Activated naive CD8-positive, alpha-beta T cell (primary cell): ENCODE data around the gene KRTAP3-2.

Experiments
- H3K27ac Mint-ChIP-seq: one replicate; pipeline ENCODE4 v1.8.0; 2021; ENCODE audit warnings: mixed read lengths
- H3K27me3 Mint-ChIP-seq: one replicate; pipeline ENCODE4 v1.8.0; 2021; ENCODE audit warnings: mixed read lengths
- H3K36me3 Mint-ChIP-seq: one replicate; pipeline ENCODE4 v1.8.0; 2021; ENCODE audit warnings: mixed read lengths
- H3K4me1 Mint-ChIP-seq: one replicate; pipeline ENCODE4 v1.8.0; 2021; ENCODE audit warnings: low read depth, mixed read lengths
- H3K4me3 Mint-ChIP-seq: one replicate; pipeline ENCODE4 v1.8.0; 2021; ENCODE audit warnings: mild to moderate bottlenecking, mixed read lengths
- H3K9me3 Mint-ChIP-seq: one replicate; pipeline ENCODE4 v1.8.0; 2021; ENCODE audit warnings: low read depth, mixed read lengths

Gene KRTAP3-2

DNA sequence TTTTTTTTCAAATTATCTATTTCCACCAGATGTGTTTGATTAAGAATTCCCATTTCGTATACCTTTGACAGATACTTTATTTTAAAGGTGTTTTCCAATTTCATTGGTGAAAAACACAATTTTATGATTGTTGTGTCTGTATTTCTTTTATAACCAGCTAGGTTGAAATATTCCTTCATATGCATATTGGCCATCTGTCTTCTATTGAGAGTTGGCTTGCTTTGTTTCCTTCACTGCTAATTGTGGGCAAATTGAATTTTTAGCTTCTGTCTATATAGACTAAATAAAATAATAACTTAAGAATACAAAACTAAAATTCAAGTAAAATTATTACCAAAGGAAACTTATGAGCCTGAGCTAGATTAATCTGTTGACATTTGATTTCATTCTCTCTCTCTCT, 4.6 kb downstream of the KRTAP3-2 start:
- H3K9me3 Mint-ChIP-seq = no peaks in the 10 kb centered on the region
- H3K4me1 Mint-ChIP-seq = no peaks in the 10 kb centered on the region
- H3K4me3 Mint-ChIP-seq = no peak overlapping the region
- H3K27ac Mint-ChIP-seq = no peak overlapping the region
- H3K36me3 Mint-ChIP-seq = no peaks in the 10 kb centered on the region
- peaks cover 32% of the 10 kb centered on the region for H3K27me3 Mint-ChIP-seq

DNA sequence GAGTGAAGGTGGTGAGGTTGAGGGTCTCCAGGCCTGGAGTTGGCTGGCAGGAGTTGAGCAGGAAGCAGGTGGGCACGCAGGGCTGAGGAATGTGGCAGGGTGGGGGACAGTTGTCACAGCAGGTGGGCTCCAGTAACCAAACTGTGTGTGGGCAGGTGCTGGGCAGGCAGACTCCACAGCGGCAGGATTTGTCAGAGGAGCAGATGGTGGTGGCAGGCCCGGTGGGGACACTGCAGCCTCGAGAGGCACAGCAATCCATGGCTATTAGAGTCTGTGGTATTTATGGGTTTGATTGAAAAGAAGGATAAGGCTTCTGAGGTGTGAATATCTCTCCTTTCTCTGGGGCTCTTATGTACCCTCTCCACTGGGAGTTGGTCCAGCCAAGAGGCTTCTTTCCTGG, 5.9 kb downstream of the KRTAP3-2 start, which contains the start of gene KRTAP3-3:
Gene KRTAP3-3, minus strand, starts transcription at position 326 of the 400 bp plus-strand sequence. Its CDS starts 67 bp downstream, at position 259.
- H3K4me3 Mint-ChIP-seq = no peak within 1 kb of the TSS
- H3K4me1 Mint-ChIP-seq = no peaks in the 10 kb centered on the region
- peaks cover 27% of the 10 kb centered on the region for H3K27me3 Mint-ChIP-seq
- no peaks in the 10 kb centered on the region for H3K36me3 Mint-ChIP-seq
- no peaks in the 10 kb centered on the region for H3K9me3 Mint-ChIP-seq
- H3K27ac Mint-ChIP-seq = no peak within 1 kb of the TSS

- Mint-ChIP-seq H3K4me1 (no peaks in the 10 kb centered on the region), H3K27ac (no peak overlapping the region), H3K9me3 (no peaks in the 10 kb centered on the region), H3K27me3 (peaks cover 27% of the 10 kb centered on the region), H3K4me3 (no peak overlapping the region), H3K36me3 (no peaks in the 10 kb centered on the region)
Measured at GRCh38 chr17:40993084-40993483, 6.6 kb downstream of the KRTAP3-2 start.

DNA sequence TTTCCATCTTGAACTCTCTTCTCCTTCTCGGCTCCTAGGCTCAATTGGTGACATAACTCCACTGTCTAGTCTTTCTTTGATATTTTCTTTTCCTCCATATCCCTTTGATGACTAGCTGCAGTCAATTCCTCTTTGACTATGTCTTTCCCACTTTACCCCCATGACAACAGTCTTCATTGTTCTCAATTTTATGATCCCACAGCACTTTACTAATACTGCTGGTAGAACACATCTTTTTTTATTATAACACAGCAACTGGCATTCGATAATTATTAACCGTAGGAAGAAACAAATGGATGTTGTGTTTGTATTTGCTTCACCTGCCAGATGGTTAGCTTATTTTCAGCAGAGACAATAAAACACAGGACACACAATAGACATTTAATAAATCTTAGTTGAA, 7.0 kb downstream of the KRTAP3-2 start:
- Mint-ChIP-seq H3K27me3 (peaks cover 25% of the 10 kb centered on the region), H3K4me3 (no peak overlapping the region)

DNA sequence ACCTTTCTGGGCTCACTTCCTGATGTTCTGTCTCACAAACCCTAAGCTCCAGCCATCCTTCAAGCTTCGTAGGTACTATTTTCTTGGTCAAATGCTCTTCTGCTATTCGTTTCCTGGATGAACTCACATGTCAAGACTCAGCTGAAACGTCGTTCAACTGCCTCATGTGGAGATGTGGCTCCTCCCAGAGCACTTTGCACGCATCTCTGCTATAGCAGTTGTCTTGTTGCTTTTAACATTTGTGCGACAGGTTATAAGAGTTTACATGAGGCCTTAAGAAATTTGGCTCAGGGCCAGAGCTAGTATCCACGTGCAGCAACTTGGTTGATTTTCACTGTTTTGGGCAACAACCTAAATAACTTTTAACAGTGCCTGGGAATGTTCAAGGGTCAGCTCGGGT, 12.8 kb downstream of the KRTAP3-2 start:
- no peaks in the 10 kb centered on the region for H3K4me1 Mint-ChIP-seq
- H3K27ac Mint-ChIP-seq = no peak overlapping the region
- no peaks in the 10 kb centered on the region for H3K36me3 Mint-ChIP-seq
- H3K27me3 Mint-ChIP-seq = peaks cover 7% of the 10 kb centered on the region
- H3K4me3 Mint-ChIP-seq = no peak overlapping the region
- H3K9me3 Mint-ChIP-seq = no peaks in the 10 kb centered on the region

More for the DNA sequence above, 7.0 kb downstream of the KRTAP3-2 start:
- Mint-ChIP-seq H3K9me3 (no peaks in the 10 kb centered on the region), H3K36me3 (no peaks in the 10 kb centered on the region), H3K4me1 (no peaks in the 10 kb centered on the region), H3K27ac (no peak overlapping the region)

GRCh38 chr17:40984226-40984625, 15.5 kb downstream of the KRTAP3-2 start, which contains the start of gene KRT40:
KRT40 (minus strand) TSS chr17:40984326; CDS start chr17:40984273, 53 bp downstream.
- Mint-ChIP-seq H3K27me3 (peaks cover 9% of the 10 kb centered on the region), H3K27ac (no peak within 1 kb of the TSS), H3K4me1 (no peaks in the 10 kb centered on the region), H3K4me3 (no peak within 1 kb of the TSS), H3K36me3 (no peaks in the 10 kb centered on the region), H3K9me3 (no peaks in the 10 kb centered on the region)

GRCh38 chr17:40981115-40981514, 18.6 kb downstream of the KRTAP3-2 start:
- no peaks in the 10 kb centered on the region for H3K9me3 Mint-ChIP-seq
- H3K36me3 Mint-ChIP-seq = no peaks in the 10 kb centered on the region
- H3K27ac Mint-ChIP-seq = no peak overlapping the region
- no peaks in the 10 kb centered on the region for H3K4me1 Mint-ChIP-seq
- H3K4me3 Mint-ChIP-seq = no peak overlapping the region
- H3K27me3 Mint-ChIP-seq = peaks cover 8% of the 10 kb centered on the region

- Mint-ChIP-seq H3K4me3 (no peak overlapping the region), H3K9me3 (no peaks in the 10 kb centered on the region), H3K4me1 (no peaks in the 10 kb centered on the region), H3K36me3 (no peaks in the 10 kb centered on the region), H3K27me3 (peaks cover 8% of the 10 kb centered on the region), H3K27ac (no peak overlapping the region)
Measured at GRCh38 chr17:40980596-40980995, 19.1 kb downstream of the KRTAP3-2 start.

GRCh38 chr17:40980117-40980516, 19.6 kb downstream of the KRTAP3-2 start:
- no peak overlapping the region for H3K4me3 Mint-ChIP-seq
- H3K36me3 Mint-ChIP-seq = no peaks in the 10 kb centered on the region
- no peaks in the 10 kb centered on the region for H3K4me1 Mint-ChIP-seq
- no peaks in the 10 kb centered on the region for H3K9me3 Mint-ChIP-seq
- peaks cover 13% of the 10 kb centered on the region for H3K27me3 Mint-ChIP-seq
- no peak overlapping the region for H3K27ac Mint-ChIP-seq

- no peaks in the 10 kb centered on the region for H3K9me3 Mint-ChIP-seq
- no peaks in the 10 kb centered on the region for H3K36me3 Mint-ChIP-seq
Measured at GRCh38 chr17:40978575-40979151, 21.0 kb downstream of the KRTAP3-2 start.

DNA sequence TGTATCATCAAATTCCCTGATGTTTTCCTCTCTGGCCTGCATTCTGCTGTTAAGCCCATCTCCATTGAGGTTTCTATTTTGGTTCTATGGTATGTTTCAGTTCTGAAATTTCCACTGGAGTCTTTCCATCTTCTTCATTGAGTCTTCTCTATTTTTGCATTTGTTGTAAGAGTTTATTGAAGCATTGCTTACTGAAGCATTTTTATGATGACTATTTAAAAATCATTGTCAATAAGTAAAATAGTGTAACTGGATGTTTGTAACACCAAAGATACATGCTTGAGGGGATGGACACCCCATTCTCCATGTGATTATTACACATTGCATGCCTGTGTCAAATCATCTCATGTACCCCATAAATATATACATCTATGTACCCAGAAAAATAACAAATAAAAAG, 24.2 kb downstream of the KRTAP3-2 start:
- no peaks in the 10 kb centered on the region for H3K36me3 Mint-ChIP-seq

More at GRCh38 chr17:40978575-40979151, 21.0 kb downstream of the KRTAP3-2 start:
- H3K27ac Mint-ChIP-seq = no peak overlapping the region
- no peak overlapping the region for H3K4me3 Mint-ChIP-seq
- peaks cover 11% of the 10 kb centered on the region for H3K27me3 Mint-ChIP-seq
- H3K4me1 Mint-ChIP-seq = no peaks in the 10 kb centered on the region

DNA sequence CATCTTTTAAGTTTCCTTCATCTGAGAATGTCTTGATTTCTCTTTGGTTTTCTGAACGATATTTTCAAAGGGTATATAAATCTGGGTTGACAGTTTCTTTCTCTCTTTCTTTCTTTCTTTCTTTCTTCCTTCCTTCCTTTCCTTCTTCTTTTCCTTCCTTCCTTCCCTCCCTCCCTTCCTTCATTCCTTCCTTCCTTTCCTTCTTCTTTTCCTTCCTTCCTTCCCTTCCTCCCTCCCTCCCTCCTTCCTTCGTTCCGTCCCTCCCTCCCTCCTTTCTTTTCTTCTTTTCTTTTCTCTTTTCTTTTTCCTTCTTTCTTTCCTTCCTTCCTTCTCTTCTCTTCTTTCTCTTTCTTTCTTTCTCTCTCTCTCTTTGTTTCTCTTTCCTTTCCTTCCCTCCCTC, 25.3 kb downstream of the KRTAP3-2 start:
- no peak overlapping the region for H3K4me3 Mint-ChIP-seq
- no peaks in the 10 kb centered on the region for H3K36me3 Mint-ChIP-seq
- H3K27ac Mint-ChIP-seq = no peak overlapping the region
- no peaks in the 10 kb centered on the region for H3K4me1 Mint-ChIP-seq
- H3K9me3 Mint-ChIP-seq = no peaks in the 10 kb centered on the region
- H3K27me3 Mint-ChIP-seq = peaks cover 10% of the 10 kb centered on the region

More for the DNA sequence above, 24.2 kb downstream of the KRTAP3-2 start:
- no peaks in the 10 kb centered on the region for H3K4me1 Mint-ChIP-seq
- H3K27me3 Mint-ChIP-seq = peaks cover 10% of the 10 kb centered on the region
- no peaks in the 10 kb centered on the region for H3K9me3 Mint-ChIP-seq
- no peak overlapping the region for H3K27ac Mint-ChIP-seq
- H3K4me3 Mint-ChIP-seq = no peak overlapping the region

- Mint-ChIP-seq H3K27ac (no peak overlapping the region), H3K4me1 (no peaks in the 10 kb centered on the region), H3K27me3 (peaks cover 8% of the 10 kb centered on the region), H3K9me3 (no peaks in the 10 kb centered on the region), H3K36me3 (peaks cover 4% of the 10 kb centered on the region), H3K4me3 (no peak overlapping the region)
Measured at GRCh38 chr17:40967582-40967981, 32.1 kb downstream of the KRTAP3-2 start.

DNA sequence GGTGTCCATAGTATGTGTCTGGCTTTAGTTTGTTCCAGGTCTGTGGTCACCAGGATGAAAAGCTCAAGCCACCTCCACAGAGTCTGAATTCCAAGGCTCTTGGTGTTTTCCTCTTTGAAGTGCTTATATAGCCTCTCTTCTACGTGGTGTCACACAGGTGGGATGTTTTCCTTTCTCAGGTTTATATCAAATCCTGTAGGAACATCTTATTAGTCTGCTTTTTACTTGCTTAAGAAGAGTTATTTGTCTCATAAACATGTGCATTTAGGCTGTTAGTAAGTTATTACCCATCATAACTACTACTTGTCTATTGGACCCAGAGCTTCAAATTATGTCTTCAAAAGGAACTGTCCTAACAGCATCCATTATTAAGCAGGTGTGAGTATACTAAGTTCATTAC, 32.9 kb downstream of the KRTAP3-2 start, which contains the start of gene KRT39:
Gene KRT39, minus strand, starts transcription at position 101 of the 400 bp plus-strand sequence. Its CDS starts 92 bp downstream, at position 9.
- peaks cover 4% of the 10 kb centered on the region for H3K36me3 Mint-ChIP-seq
- H3K9me3 Mint-ChIP-seq = no peaks in the 10 kb centered on the region
- no peak within 1 kb of the TSS for H3K27ac Mint-ChIP-seq
- H3K4me1 Mint-ChIP-seq = no peaks in the 10 kb centered on the region
- no peak within 1 kb of the TSS for H3K4me3 Mint-ChIP-seq
- H3K27me3 Mint-ChIP-seq = peaks cover 8% of the 10 kb centered on the region

- H3K36me3 Mint-ChIP-seq = peaks cover 4% of the 10 kb centered on the region
- H3K27ac Mint-ChIP-seq = no peak overlapping the region
- H3K27me3 Mint-ChIP-seq = peaks cover 11% of the 10 kb centered on the region
- no peak overlapping the region for H3K4me3 Mint-ChIP-seq
- no peaks in the 10 kb centered on the region for H3K9me3 Mint-ChIP-seq
- no peaks in the 10 kb centered on the region for H3K4me1 Mint-ChIP-seq
Measured at GRCh38 chr17:40963838-40964237, 35.9 kb downstream of the KRTAP3-2 start.

DNA sequence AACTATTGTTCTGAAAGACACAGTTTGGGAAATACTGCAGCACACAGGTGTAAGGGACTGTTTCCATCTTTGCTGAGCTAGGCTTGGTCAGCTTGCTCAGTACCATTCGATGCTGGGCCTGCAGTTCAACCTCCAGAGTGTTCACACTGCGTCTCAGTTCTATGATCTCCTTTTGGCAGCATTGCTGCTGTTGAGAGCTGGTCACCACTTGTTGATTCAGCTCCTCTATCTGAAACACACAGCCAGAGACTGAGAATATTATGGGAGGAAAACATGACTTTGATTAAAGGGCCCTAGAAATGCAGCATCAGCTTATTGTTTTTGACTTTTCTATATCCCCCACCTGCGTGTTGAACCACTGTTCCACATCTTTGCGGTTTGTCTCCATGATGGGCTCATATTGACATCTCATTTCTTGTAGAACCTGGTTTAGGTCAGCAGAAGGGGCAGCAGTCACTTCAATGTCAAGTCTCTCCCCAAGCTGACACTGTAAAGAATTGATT, 37.6 kb downstream of the KRTAP3-2 start:
- Mint-ChIP-seq H3K4me3 (no peak overlapping the region), H3K9me3 (no peaks in the 10 kb centered on the region)

More for the DNA sequence above, 37.6 kb downstream of the KRTAP3-2 start:
- H3K27me3 Mint-ChIP-seq = peaks cover 11% of the 10 kb centered on the region
- H3K36me3 Mint-ChIP-seq = peaks cover 4% of the 10 kb centered on the region
- H3K27ac Mint-ChIP-seq = no peak overlapping the region
- no peaks in the 10 kb centered on the region for H3K4me1 Mint-ChIP-seq
